GM21526 (cell line): ENCODE results near the gene PWWP2B.
"Not testable (repeated sequence)": the region's sequence is repeated elsewhere in the genome, so short reads cannot be mapped to it uniquely, and the experiment has no call there.

Source experiments
- ATAC-seq: cut with Tn5 transposase; IDR thresholded peaks from one replicate; pipeline ENCODE4 v1.9.1; 2021; ENCODE audit warnings: moderate library complexity; ENCODE audit not compliant: unreplicated experiment, low FRiP score

Gene PWWP2B

DNA sequence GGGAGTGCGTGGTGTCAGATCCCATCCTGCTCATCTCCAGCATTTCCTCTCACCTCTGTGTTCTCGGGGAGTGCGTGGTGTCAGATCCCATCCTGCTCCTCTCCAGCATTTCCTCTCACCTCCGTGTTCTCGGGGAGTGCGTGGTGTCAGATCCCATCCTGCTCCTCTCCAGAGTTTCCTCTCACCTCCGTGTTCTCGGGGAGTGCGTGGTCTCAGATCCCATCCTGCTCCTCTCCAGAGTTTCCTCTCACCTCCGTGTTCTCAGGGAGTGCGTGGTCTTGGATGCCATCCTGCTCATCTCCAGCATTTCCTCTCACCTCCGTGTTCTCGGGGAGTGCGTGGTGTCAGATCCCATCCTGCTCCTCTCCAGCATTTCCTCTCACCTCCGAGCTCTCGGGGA is 18.0 kb upstream of the PWWP2B start:
- ATAC-seq = not testable (repeated sequence)

DNA sequence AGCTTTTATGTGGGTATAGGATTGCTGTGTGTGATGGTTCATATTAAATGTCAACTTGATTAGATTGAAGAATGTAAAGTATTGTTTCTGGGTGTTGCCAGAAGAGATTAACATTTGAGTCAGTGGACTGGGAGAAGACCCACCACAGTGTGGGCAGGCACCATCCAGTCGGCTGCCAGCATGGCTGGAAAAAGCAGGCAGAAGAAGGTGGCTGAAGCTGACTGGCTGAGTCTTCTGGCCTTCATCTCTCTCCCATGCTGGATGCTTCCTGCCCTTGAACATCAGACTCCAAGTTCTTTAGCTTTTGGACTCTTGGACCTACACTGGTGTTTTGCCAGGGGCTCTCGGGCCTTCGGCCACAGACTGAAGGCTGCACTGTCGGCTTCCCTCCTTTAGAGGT is 16.0 kb upstream of the PWWP2B start:
- ATAC-seq = not testable (repeated sequence)

DNA sequence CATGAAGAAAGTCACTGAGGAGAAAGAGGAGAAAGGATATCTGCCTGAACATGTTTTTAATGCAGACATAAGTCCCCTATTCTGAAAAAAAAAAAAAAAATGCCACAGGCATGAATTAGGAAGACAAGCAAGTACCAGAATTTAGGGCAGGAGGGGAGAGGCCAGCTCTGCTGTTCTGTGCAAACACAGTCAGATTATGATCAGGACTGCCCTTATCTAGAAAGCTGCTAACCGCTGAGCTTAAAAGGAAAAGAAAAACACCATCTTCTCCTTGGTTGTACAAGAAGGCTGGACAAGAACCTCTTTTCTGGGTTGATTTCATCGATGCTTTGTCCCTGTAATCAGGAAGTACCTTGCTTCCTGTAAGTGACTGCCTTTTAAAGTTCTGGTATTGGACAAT is 15.3 kb upstream of the PWWP2B start:
- no peak for ATAC-seq

DNA sequence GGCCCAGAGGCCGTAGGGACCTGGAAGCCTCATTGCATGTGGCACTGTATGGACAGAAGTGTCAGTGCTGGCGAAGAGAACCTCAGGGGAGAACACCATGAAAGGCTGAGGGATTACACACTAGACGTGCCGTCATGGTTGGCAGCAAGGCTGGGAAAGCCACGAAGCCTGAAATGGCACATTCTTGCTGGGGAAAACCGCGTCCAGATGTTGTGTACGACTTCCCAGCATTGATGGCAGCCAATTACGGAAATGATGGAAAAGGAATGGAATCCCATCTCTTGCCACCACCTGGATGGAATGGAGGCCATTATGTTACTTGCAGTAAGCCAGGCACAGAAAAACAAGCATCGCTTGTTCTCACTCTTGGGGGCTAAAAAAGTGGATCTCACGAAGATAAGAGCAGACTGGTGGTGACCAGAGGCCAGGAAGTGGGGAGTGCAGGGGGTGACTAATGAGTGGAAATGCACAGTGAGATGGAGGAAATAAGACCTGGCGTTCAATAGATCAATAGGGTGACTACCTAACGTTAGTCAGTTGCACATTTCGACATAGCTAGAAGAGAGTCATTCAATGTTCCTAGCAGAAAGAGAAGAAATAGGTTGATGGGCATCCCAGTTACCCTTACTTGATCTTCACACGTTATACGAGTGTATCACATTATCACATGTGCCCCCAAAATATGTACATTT is 14.6 kb upstream of the PWWP2B start:
- ATAC-seq = no peak

DNA sequence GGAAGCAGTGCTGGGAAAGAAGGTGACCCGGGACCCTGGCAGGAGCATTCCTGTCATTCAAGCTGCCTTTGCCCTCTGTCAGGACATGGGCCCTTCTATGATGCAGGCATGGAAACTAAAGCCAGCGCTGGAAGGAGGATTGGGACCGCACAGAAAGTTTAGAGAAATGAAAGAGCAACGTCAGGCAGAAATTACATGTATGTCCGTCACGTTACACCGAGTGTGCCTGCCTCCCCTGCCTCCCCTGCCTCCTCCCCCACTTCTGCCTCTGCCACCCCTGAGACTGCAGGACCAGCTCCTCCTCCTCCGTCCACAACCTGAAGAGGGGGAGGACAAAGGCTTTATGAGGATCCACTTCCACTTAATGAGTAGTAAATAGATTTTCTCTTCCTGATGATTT is 13.9 kb upstream of the PWWP2B start:
- ATAC-seq = no peak

DNA sequence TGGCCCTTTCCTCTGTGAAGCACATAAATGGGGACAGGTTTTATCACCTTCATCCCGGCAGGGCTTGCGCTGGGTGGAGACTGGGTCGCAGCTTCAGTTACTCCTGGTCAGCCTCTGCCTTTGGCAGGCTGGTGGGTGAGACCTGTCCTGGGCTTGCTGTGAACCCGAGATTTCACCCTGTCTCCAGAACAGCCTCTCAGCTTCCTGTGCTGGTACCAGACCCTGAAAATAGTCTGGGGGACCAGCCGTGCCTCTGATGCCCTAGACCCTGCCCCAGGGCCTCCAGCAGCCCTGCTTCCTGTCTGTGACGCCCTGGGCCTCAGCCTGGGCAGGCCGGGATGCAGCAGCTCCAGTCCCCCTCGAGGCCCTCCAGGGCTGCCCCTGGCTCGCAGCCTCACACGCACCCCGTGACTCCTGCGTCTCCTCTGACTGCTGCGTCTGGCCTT is 13.2 kb upstream of the PWWP2B start:
- ATAC-seq = no peak

DNA sequence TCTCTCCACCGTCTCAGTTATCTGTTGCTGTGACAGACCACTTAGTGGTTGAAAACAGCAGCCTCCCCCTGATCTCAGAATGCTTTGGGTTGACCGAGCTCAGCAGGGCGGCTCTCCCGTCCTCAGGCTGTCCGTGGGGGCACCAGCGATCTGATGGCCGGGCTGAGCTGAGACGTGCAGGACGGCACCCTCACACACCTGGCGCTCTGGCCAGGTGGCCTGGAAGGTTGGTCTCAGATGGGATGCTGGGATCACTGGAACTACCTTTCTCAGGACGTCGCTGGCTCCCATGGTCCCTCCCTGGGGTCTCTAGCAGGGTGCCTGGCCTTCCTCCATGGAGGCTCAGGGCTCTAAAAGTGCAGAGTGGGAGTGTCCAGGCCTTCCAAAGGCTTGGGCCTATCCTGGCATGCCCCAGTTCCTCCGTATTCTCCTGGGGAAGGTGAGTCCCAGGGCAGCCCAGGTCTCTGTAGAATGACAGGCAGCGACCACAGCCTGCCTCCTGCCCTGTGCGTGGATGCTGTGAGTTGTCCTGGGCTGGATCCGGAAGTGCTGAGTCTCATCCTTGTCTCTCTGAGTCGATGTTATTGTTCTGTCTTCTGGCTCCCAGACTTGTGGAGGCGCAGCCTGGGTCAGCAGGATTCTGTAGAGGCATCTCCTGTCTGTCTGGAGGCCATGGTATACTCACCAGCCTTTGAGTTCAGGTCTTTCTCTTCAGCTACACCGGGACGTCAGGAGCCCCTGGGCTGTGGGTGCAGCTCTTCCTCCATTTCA is 12.2 kb upstream of the PWWP2B start:
- no peak for ATAC-seq

DNA sequence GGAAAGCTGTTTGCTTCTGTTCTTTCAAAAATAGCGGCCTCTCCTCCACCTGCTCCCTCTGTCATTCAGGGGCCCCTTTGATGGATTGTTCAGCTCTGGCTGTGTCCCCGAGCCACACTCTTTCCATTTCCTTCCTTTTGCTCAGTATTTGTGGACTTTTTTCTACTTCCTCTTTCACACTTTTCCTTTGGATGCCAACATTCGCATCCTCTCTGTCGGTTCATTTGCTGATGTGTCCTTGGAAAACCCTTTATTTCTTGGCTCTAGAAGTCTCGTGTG is 11.7 kb upstream of the PWWP2B start:
- no peak for ATAC-seq

DNA sequence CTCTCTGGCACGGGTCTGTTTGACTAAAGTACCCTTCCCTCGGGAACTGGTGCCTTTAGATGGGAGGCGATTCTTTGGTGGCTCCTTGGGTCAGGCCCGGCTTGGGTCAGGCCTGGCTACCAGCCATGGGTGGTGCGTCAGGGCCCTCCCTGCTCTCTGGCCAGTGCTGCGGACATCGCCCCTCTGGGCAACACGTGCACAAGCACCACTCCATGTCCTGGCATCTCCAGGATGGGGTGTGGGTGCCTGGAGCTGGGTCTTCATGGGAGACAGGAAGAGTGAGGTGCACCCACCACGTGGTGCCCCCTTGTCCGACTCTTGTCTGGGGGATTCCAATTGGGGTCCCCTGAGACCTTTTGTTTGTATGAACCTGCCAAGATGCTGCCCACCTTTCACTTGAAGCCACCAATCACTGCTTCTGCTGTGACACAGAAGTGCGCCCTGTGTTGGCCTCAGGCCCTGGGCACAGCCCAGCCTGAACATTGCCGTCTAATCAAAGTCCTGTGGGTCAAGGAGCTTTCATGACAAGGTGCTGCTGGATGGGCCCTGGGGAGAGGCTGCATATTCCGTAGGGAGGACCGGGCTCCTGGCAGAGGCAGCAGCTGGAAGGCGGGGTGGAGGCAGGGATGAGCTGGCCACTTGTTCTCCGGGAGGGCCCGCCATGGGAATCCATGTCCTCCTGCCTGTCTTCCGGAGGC is 11.1 kb upstream of the PWWP2B start:
- no peak for ATAC-seq

DNA sequence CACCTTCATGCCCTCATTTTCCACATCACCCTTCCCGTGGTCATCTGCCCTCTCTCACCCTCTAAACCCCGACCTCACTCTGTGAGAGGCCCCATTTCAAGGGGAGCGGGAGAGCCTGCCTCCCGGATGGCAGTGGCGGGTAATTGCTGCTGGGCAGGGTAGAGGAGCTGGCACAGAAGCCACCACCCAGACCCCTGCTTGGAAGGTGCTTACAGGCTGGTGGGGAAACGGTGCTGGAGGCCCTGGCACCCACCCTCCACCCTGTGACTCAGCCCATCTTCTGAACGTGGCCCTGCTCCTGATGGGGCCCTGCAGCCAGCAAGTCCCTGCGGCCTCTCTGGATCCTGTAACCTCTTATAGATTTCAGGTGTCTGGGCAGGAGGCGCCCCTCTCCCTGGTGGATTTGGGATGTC is 10.6 kb upstream of the PWWP2B start:
- ATAC-seq = no peak

DNA sequence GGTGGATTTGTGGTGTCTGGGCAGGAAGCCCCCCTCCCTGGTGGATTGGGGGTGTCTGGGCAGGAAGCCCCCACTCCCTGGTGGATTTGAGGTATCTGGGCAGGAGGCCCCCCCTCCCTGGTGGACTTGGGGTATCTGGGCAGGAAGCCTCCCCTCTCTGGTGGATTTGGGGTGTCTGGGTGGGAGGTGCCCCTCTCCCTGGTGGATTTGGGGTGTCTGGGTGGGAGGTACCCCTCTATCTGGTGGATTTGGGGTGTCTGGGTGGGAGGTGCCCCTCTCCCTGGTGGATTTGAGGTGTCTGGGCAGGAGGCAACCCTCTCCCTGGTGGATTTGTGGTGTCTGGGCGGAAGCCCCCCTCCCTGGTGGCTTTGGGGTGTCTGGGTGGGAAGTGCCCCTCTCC is 10.1 kb upstream of the PWWP2B start:
- ATAC-seq = not testable (repeated sequence)

DNA sequence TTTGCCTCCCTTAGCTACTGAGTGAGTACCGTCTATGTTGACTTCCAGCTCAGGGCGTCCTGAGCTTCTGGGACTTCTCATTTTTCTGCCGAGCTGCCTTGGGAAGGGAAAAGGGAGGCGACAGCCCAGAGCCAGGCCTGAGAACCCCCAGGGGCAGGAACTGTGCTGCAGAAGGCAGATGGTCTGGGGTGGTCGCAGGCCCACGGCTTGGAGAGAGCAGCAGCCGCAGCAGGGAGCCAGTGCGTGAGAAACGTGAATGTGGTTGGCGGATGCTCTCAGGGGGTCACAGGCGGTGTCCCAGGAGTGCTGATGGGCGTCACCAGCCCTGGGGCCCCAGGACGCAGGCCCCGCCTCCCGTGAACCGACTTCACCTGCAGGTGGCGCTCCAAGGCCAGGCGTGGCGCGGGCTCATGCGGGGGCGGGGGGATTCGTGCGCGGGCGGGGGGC is 9.2 kb upstream of the PWWP2B start:
- ATAC-seq = no peak

DNA sequence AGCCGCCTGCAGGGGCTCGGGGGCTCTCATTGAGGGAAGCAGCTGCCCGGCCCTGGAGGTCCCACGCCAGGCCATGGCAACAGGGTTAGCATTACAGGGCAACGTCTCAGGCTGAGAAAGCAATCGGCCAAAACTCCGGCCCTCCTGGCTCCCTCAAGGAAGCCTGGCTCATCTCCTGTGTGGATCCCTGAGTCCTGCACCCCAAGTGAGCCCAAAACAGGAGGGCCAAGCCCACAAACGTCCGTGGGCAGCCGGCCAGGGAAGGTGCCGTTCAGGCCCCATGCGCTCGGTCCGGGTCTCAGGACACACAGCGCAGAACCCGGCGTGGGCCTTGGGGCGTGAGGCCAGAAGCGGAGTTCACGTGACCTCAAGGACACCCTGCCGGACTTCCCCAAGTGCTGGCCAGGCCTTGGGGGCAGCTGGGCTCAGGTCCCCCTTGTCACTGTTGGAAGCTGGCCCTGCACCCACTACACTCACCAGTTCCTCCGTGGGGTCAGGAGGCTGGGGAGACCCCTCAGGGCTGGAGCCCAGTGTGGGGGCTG is 8.0 kb upstream of the PWWP2B start:
- ATAC-seq = no peak

DNA sequence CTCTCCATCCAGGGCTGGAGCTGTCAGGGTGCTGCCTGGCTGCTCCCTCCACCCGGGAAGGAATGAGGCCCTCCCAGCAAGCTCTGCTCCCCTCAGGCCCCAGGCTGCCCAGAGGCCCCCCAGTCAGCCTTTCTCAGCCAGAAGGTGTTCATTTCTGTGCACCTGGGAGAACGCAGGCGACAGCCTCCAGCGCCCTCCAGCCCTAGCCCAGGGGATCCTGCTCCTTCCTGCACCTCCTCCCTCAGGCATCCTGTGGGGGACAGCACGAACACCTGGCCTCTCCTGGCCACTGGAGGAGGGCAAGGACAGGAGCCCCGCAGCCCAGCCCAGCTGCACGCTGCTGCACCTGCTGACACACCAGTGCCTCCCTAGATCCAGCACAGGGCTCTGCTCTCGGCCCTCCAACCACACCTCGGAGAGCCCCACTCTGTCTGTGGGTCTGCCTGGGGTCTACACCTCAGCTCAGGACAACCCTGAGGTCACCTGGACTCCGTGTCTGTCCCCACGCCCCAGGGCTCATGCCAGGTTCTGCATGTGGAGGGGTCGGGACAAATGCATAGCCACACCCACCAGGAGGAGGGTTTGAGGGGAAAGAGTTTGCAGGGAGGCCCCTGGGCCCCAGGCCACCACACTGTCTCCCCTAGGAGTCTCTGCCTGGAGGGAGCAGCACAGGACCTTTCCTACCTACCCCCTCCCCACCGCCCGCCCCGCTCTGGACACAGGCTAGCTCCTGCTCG is 7.4 kb upstream of the PWWP2B start:
- no peak for ATAC-seq

DNA sequence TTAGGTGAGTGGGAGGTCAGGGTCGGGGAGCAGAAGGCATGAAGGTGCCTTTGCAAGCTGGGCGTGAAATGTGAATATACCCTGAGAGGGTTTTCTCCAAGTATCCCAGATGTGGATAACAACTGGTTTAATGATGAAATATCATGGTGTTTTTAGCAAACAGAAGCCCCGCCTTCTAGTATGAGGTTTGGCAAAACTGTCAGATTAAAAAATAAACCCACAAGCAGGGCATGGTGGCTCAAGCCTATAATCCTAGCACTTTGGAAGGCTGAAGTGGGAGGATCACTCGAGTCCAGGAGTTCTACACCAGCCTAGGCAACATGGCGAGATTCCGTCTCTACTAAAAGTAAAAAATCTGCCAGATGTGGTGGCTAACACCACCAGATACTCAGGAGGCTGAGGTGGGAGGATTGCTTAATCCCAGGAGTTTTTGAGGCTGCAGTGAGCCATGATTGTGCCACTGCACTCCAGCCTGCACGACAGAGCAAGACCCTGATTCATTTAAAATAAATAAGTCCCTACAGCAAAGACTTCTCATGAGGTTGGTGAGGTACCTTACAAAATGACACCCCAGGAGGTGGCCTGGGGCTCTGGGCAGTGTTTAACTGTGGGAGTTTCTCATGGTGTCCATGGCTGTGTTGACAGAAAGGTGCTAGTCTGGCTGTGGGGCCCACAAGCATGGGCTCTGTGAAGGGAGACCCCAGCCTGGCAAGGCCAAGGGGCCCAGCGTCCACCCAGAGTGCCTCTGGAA is 6.7 kb upstream of the PWWP2B start:
- ATAC-seq = no peak

DNA sequence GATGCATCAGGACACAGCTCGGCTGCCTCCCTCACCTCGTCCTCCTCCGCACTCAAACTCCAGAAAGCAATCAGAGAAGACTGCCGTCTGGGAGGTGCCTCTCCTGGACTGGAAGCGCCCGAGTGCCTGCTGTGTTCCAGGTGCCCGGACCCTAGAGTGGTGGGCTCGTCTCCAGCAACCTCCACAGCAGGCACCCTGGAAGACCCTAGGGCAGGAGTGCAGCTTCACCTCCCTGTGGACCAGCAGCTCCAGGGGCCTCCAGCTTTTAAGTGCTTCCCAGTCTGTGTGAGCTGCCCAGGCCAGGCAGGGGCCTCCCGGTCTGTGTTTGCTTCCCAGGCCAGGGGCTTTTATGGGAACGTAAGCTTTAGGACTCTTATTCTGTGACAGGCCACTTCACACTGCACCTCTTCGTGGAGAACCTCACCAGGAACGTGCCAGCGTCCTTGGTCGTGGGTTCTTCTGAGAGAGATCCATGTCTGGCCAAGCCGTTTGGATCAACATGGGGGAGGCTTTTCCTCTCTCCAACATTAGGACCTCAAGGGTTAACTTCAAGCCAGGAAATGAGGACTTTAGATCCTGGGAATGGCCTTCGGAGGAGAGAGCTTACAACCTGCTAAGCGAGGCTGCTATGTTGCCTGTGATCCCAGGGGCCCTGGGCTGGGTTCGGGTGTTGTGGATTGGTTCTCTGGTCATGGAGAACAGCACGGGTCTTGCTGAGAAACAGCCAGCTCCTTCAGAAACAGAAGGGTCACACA is 5.9 kb upstream of the PWWP2B start:
- no peak for ATAC-seq

DNA sequence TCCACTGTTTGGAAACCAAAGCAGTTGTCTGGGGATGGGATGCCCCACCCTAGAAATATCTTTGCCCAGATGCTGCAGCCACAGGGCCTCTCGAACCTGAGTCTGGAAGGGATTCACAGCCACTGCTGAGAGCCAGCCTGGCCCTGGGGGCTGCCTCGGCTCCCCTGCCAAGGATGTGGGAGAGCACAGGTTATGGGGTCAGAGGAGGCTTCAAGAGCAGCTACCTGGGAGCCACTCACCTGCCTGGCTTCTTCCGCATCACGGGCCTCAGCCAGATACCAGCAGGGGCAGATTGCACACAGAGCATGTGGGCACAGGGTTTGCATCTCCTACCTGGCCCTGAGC is 5.4 kb upstream of the PWWP2B start:
- no peak for ATAC-seq

DNA sequence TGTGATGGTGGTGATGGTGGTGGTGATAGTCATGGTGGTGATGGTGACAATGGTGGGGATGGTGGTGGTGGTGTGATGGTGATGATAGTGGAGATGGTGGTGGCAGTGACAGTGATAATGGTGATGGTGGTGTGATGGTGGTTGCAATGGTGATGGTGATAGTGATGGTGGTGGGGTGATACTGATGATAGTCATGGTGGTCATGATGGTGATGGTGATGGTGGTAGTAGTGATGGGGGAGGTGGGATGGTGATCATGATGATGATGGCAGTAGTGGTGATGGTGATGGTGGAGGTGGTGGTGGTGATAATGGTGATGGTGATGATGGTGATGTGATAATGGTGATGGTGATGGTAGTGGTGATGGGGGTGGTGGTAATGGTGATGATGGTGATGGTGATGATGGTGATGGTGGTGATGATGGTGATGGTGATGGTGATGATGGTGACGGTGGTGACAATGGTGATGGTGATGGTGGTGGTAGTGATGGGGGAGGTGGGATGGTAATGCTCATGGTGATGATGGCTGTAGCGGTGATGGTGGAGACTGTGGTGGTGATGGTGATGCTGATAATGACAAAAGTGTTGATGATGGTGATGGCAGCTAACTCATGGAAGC is 4.7 kb upstream of the PWWP2B start:
- no peak for ATAC-seq
